ENCODE results near the gene ANKS1B.

GRCh38 chr12:98870504-98870903 is 1114.2 kb downstream of the ANKS1B start:
- TF ChIP-seq CTCF (IDR thresholded peaks at IDR 0.05) = no peak
- no peak for TF ChIP-seq POLR2A (IDR thresholded peaks at IDR 0.05)
